Measurements from ENCODE around the gene DNASE1L1. TPM values are rescaled to one million over a fixed set of nuclear protein-coding genes. Genes with fewer than 3 reads are reported as not detected.

The DNASE1L1 gene
- total RNA-seq, 1 donor from 2014 or later = 20.7 TPM

DNA sequence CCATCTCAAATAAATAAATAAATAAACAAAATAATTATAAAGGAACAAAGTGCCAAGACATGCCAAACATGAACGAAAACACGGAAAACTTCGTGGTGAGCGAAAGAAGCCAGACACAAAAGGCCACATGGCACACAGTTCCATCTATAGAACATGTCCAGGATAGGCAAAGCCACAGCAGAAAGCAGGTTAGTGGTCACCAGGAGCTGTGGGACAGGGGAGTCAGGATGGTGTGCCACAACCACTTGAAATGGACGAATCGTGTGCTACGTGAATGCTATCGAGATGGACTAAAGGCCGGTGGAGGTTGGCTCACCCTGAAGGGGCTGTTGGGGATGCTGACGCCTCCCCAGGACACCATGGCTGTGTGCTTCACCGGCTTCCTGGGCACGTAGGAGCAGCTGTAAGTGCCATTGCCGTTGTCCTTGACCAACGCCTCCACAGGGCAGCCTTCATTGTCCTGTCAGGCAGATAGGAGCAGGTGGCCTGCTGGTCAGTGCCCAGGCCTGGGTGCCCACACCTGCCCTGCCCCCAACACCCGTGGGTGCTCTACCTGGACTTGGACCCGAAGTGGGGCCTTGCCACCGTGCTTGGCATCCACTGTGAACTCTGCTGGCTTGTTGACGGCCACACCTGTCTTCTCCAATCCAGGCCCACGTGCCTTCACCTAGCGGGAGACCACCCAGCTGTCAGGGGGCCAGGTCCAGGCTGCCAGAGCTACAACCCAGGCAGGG lies 45.2 kb downstream of the DNASE1L1 start:
- DNase-seq (ENCODE audit: low read depth) = no peak
- TF ChIP-seq, protein P1, sequence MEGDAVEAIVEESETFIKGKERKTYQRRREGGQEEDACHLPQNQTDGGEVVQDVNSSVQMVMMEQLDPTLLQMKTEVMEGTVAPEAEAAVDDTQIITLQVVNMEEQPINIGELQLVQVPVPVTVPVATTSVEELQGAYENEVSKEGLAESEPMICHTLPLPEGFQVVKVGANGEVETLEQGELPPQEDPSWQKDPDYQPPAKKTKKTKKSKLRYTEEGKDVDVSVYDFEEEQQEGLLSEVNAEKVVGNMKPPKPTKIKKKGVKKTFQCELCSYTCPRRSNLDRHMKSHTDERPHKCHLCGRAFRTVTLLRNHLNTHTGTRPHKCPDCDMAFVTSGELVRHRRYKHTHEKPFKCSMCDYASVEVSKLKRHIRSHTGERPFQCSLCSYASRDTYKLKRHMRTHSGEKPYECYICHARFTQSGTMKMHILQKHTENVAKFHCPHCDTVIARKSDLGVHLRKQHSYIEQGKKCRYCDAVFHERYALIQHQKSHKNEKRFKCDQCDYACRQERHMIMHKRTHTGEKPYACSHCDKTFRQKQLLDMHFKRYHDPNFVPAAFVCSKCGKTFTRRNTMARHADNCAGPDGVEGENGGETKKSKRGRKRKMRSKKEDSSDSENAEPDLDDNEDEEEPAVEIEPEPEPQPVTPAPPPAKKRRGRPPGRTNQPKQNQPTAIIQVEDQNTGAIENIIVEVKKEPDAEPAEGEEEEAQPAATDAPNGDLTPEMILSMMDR (conservative IDR thresholded peaks at IDR 0.05; ENCODE audit: low read depth, low read length) = no peak
- no peak overlapping the region for H3K4me3 ChIP-seq (ENCODE audit: low read depth, low read length)

DNA sequence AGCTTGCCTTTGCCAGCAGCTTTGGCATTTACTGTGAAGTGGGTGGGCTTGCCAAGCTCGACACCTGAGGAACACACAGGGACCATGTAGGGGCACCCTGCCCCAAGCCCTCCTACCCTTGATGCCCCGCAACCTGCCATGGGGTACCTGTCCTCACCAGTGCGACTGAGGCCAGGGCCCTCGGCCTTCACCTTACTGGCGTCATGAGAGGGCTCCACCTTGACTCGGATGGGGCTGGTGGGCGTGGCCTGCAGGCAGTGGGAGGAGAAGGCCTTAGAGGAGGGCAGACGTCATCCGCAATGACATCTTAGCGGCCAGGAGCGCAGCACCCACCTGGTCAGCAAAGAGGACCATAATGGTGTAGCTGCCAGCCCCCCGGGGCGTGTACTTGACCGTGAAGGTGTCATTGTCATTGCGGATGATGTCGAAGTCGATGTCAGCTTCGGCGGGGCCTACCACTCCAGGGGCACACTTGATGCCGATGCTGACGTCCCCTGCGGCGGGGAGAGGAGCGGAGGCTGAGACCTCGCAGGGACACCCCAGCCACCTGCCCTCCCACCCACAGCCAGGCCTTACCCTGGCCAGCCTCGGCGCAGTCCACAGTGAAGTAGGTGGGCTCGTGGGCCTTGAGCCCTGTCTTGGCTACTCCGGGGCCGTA lies 46.8 kb downstream of the DNASE1L1 start:
- TF ChIP-seq, protein P1 (conservative IDR thresholded peaks at IDR 0.05; ENCODE audit: low read depth, low read length) = no peak
- DNase-seq (ENCODE audit: low read depth) = no peak
- no peak overlapping the region for H3K4me3 ChIP-seq (ENCODE audit: low read depth, low read length)

DNA sequence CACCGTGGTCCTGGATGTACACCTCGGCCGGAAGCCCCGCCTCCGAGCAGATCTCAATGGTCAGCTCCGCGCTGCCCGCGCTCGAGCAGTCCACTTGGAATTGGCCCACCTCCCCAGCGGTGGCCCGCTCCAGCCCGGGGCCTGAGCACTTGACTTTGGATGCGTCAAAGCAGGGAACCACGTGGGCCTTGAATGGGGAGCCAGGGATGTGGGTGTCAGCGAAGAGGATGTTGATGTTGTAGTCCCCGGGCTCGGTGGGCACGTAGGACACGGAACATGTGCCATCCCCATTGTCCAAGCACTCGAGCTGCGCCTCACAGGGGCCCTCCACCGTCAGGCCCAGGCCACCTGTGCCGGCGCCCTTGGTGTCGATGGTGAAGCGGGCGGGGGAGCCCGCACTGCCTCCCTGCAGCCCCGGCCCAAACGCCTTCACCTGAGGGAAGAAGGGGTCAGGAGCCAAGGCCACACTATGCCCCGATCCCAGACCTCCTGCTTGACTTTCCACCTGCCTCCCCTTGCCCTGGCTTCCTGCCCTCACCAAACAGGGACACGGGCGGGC lies 48.8 kb downstream of the DNASE1L1 start:
- TF ChIP-seq, protein P1 (conservative IDR thresholded peaks at IDR 0.05; ENCODE audit: low read depth, low read length) = no peak
- no peak overlapping the region for H3K4me3 ChIP-seq (ENCODE audit: low read depth, low read length)
- DNase-seq (ENCODE audit: low read depth) = no peak

DNA sequence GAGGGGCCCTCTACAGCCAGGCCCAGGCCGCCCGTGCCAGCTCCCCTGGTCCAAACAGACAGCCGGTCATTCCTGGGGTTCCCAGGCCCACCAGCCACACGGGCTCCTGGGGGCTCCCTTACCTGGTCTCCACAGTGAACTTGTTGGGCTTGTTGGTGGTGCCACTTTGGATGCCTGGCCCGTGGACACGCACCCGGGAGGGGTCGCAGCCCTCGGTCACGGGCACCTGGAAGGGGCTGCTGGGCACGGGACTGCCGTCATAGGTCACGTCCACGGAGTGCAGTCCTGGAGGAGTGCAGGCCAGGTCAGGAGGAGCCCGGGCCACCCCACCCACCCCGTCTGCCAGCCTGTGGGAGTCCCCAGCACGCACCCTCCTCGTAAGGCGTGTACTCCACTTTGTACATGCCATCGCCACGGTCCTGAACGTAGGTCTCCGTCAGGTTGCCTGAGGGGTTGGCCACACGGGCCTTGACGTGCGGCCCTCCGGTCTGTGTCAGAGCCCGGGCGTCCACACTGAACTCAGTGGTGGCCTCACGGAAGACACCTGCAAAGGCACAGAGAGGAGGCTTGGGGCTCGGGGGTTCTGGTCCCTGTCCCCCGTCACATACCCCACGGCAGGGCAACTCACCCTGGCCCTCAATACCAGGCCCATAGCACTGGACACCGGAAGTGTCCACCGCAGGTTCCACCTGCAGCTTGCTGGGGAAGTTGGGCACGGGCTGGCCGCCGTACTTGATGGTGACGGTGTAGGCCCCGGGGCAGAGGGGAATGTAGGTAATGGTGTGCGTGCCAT lies 49.5 kb downstream of the DNASE1L1 start:
- TF ChIP-seq, protein P1 (conservative IDR thresholded peaks at IDR 0.05; ENCODE audit: low read depth, low read length) = no peak
- DNase-seq (ENCODE audit: low read depth) = no peak
- H3K4me3 ChIP-seq (ENCODE audit: low read depth, low read length) = no peak overlapping the region

DNA sequence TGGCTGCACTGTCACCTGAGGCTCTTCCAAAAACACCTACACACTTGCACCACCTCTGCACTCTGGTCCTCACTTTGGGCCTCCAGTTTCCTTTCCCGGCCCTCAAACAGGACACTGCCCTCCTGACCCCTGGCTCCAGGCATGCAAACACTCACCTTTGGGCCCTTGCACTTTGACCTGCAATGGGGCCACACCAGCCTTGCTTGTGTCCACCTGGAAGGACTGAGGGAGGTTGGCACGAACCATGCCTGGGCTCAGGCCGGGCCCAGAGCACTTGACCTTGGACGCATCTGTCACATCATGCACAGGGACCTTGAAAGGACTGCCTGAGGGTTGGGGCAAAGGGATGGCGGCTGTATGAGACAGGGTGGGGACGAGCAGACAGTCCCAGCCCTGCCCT lies 50.2 kb downstream of the DNASE1L1 start:
- TF ChIP-seq, protein P1 (conservative IDR thresholded peaks at IDR 0.05; ENCODE audit: low read depth, low read length) = no peak
- H3K4me3 ChIP-seq (ENCODE audit: low read depth, low read length) = no peak overlapping the region
- no peak for DNase-seq (ENCODE audit: low read depth)

DNA sequence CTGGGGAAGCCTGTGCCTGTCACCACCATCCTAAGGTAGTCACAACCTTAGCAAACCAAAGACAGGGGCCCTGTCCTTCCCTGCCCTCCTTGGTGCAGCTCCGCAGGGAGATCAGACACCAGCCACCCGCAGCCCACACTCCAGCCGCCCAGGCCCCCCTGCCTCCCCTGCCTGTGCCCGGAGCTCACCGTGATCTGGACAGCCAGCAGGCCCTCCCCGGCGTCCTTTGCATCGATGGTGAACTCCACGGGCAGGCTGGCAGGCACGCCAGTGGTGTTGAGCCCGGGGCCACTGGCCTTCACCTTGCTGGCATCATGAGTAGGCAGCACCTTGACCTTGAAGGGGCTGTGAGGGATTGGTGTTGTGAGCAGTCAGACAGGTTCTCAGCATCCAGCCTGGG lies 51.0 kb downstream of the DNASE1L1 start:
- TF ChIP-seq, protein P1 (conservative IDR thresholded peaks at IDR 0.05; ENCODE audit: low read depth, low read length) = no peak
- DNase-seq (ENCODE audit: low read depth) = no peak
- H3K4me3 ChIP-seq (ENCODE audit: low read depth, low read length) = no peak overlapping the region

All from epithelial cell of proximal tubule (primary cell).